ENCODE results near the gene GRIN1. TPM values are rescaled to one million over a fixed set of nuclear protein-coding genes. Genes with fewer than 3 reads are reported as not detected.

GRIN1 gene
- not detected for total RNA-seq

DNA sequence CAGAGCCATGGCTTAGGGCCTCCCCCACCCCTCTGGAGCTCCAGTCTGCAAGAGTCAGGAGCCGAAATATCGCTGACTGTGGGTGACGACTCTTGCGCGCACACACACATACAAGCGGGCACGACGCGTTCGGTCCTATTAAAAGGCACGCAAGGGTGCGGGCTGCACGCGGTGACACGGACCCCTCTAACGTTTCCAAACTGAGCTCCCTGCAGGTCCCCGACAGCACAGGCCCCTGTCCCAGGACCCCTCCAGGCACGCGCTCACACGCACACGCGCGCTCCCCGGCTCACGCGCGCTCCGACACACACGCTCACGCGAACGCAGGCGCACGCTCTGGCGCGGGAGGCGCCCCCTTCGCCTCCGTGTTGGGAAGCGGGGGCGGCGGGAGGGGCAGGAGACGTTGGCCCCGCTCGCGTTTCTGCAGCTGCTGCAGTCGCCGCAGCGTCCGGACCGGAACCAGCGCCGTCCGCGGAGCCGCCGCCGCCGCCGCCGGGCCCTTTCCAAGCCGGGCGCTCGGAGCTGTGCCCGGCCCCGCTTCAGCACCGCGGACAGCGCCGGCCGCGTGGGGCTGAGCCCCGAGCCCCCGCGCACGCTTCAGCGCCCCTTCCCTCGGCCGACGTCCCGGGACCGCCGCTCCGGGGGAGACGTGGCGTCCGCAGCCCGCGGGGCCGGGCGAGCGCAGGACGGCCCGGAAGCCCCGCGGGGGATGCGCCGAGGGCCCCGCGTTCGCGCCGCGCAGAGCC is at the start of gene GRIN1:
Gene GRIN1, plus strand, starts transcription at position 433 of the 746 bp plus-strand sequence. CDS start 333 bp downstream, outside the sequence.
- no peaks in the 10 kb centered on the region for H3K36me3 ChIP-seq
- TF ChIP-seq, protein P1, sequence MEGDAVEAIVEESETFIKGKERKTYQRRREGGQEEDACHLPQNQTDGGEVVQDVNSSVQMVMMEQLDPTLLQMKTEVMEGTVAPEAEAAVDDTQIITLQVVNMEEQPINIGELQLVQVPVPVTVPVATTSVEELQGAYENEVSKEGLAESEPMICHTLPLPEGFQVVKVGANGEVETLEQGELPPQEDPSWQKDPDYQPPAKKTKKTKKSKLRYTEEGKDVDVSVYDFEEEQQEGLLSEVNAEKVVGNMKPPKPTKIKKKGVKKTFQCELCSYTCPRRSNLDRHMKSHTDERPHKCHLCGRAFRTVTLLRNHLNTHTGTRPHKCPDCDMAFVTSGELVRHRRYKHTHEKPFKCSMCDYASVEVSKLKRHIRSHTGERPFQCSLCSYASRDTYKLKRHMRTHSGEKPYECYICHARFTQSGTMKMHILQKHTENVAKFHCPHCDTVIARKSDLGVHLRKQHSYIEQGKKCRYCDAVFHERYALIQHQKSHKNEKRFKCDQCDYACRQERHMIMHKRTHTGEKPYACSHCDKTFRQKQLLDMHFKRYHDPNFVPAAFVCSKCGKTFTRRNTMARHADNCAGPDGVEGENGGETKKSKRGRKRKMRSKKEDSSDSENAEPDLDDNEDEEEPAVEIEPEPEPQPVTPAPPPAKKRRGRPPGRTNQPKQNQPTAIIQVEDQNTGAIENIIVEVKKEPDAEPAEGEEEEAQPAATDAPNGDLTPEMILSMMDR (IDR thresholded peaks at IDR 0.05), result no peak
- no peak for TF ChIP-seq POLR2A (IDR thresholded peaks at IDR 0.05)
- no peak within 1 kb of the TSS for H3K4me3 ChIP-seq
- DNase-seq, result no peak
- H3K27ac ChIP-seq, result no peak within 1 kb of the TSS
- H3K4me1 ChIP-seq, result peaks cover 0 to 8% (median 3%) of the 10 kb centered on the region in 4 donors
- H3K27me3 ChIP-seq, result peaks cover 0 to 24% of the 10 kb centered on the region in 2 donors
- no peaks in the 10 kb centered on the region for H3K9me3 ChIP-seq

DNA sequence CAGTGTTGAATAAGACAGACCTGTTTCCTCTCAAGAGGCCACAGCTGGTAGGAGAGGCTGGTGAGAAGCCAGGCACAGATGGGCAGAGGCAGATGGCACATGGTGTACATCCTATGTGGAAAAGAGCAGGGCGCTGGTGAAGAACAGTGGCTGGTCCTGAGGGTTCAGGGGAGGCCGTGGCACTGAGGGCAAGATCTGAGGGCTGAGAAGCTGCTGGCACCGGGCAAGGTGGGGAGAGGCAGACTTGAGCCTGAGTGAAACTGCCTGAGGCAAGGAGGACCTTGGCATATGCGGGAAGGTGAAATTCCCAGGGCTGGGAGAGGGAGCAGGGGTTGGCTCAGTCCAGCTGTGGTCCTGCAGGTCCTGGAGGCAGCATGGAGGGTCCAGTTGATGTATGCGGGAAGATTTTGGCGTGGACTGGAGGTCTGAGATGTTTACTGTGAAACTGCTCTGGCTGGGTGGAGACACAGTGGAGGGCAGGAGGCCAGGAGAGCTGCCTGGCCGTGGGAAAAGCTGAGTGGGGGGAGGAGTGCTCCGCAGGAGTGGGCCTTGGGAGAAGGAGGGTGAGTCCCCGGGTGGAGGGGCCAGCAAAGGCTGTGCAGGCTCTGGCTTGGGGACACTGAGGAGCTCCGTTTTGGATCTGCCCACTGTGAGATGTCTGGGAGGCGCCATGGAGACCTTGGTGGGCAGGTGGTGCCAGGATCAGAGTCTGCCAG is 49.6 kb upstream of the GRIN1 start:
- TF ChIP-seq, protein P1 (IDR thresholded peaks at IDR 0.05), result no peak
- TF ChIP-seq POLR2A (IDR thresholded peaks at IDR 0.05), result no peak
- Histone ChIP-seq H3K9me3 (no peaks in the 10 kb centered on the region), H3K4me3 (no peak overlapping the region), H3K36me3 (no peaks in the 10 kb centered on the region), H3K27ac (no peak overlapping the region), H3K4me1 (peaks cover 4 to 19% (median 9%) of the 10 kb centered on the region in 4 donors), H3K27me3 (no peaks in the 10 kb centered on the region)
- no peak for DNase-seq

DNA sequence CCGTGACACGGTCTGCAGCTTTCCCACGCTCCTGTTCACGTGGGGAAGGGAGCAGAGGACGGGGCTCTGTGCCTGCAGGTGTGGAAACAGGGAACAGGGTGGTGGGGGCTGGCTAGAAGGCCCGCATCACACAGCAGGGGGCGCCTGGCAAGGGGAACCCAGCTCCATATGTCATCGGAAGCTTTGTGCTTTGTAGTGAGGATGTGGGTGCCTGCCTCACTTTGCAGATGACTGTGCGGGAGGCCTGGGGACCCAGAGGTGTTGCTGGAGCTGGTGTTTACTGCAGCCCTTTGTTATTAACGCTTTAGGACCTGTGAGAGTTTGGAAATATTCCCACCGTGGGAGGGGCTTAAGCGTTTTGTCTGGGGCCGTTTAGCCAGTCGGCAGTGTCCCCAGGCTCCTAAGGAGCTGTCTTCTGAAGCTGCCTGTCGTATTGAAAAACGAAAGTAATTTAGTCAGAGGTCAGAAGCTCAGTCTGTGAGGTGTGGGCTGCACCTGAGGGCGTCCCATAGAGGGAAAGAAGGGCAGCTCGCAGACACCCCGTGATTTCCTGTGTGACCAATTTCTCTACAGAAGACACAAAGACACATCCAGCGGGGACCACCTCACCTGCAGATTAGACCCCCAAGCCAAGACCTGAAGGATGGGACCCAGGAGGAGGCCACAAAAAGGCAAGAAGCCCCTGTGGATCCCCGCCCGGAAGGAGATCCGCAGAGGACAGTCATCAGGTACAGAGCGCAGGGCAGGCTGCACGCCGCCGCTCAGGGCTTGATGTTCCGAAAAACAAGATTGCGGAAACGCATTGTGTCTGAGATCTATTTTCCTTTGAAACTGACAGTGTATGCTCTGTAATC is 43.1 kb upstream of the GRIN1 start:
- peaks cover 0 to 46% (median 0%) of the 10 kb centered on the region in 3 donors for H3K36me3 ChIP-seq
- DNase-seq, result peak; percentile 70 to 91 (median 89)

DNA sequence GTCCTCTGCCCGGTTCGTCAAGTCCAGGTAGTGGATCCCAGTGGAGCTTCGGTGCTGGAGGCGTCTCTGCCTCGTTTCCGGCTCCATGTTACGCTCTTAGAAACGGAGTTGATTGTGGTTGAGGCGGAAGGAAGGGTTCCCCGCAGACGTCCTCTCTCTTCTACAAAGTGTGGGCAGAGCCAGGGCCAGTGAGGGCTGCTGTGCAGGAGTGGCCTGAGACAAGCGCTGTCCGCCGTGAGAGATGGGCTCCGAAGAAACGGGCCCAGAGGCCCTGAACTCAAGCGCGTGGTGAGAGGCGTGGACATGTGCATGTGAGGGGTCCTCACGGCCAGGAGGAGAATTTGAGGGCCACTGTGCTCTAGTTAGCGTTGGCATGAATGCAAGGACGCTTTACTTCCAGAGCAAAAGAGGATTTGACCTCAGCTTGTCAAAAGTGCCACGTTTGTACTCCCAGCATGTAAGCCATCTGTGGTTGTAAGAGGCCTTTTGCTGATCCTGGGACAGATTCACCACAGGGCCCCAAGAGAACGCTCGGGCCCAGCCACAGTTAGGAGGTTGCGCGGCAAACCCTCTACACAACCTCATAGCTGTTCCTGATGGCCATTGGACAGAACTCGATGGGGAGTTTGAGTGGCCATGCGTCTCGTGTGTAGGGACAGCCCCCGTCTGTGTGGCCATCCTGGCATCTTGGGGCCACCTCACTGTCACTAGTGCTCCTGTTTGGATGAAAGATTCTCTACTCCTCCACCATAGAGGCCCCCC is 42.0 kb upstream of the GRIN1 start:
- Histone ChIP-seq H3K4me1 (peaks cover 0 to 4% (median 0%) of the 10 kb centered on the region in 4 donors), H3K4me3 (no peak overlapping the region), H3K9me3 (no peaks in the 10 kb centered on the region), H3K27me3 (no peaks in the 10 kb centered on the region), H3K27ac (peak overlapping the region in 3 of 4 donors; percentile 59 to 80 (median 72)), H3K36me3 (peaks cover 0 to 57% (median 0%) of the 10 kb centered on the region in 3 donors)
- no peak for DNase-seq
- no peak for TF ChIP-seq POLR2A (IDR thresholded peaks at IDR 0.05)
- TF ChIP-seq, protein P1 (IDR thresholded peaks at IDR 0.05), result no peak

More for the DNA sequence above, 43.1 kb upstream of the GRIN1 start:
- peak overlapping the region; percentile 50 to 80 (median 66) for H3K27ac ChIP-seq
- H3K4me1 ChIP-seq, result peaks cover 0 to 4% (median 0%) of the 10 kb centered on the region in 4 donors
- H3K27me3 ChIP-seq, result no peaks in the 10 kb centered on the region
- H3K4me3 ChIP-seq, result peak overlapping the region; percentile 9 to 42 (median 25)
- TF ChIP-seq, protein P1 (IDR thresholded peaks at IDR 0.05), result peak; percentile 4 to 63 (median 30)
- peak in 1 of 2 donors; percentile 26 for TF ChIP-seq POLR2A (IDR thresholded peaks at IDR 0.05)
- no peaks in the 10 kb centered on the region for H3K9me3 ChIP-seq

All from Peyer's patch (tissue), 4 donors.